ENCODE measurements around the gene MAP4K2.
"Not testable (repeated sequence)": the region's sequence is repeated elsewhere in the genome, so short reads cannot be mapped to it uniquely, and the experiment has no call there.

Gene MAP4K2

GRCh38 chr11:64803158-64803845 lies at the start of gene MAP4K2:
MAP4K2 (minus strand) TSS chr11:64803214; CDS start chr11:64803149, 65 bp downstream.
- DNase-seq: peak; percentile 90

- DNase-seq: no peak
These were observed 48.9 kb upstream of the MAP4K2 start for GRCh38 chr11:64851831-64852351.

- peak; percentile 63 for DNase-seq
These were observed 48.1 kb upstream of the MAP4K2 start for GRCh38 chr11:64850979-64851567.

GRCh38 chr11:64849598-64850356 lies 46.8 kb upstream of the MAP4K2 start:
- DNase-seq: no peak

DNA sequence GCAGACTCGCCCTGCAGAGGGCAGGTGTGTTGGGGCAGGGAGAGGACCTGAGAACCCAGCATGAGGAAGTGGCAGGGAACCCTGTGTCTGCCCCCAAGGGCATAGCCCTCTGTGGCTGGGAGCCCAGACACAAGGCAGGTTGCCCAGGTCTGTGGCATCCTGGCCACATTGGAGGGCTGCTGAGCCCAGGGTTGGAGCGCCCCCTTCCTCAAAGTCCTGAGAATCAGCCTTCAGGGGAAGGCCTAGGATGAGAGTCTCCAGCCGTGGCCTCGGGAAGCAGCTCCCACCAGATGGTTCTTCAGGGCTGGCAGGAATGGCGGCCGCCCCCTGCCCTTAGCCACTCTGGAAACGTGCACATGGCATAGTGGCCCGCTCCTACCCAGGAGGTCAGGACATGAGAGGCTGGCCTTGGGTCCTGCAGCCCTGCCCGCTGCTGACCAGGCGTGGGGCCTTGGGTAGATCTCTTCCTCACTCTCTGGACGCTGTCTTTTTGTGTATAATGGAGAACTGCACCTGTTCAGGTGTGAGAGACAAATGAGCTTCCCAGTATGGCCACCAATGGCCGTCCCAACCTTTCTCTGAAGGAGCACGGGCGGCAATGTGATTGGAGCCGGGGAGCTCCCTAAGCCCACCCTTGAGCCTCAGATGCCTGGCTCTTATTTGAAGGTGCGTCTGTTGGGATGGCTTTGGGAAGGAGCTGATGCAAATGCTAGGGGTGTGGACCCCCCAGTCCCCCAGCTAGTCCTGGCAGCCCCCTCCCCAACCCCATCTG lies 46.0 kb upstream of the MAP4K2 start:
- DNase-seq: no peak

- no peak for DNase-seq
These were observed 45.3 kb upstream of the MAP4K2 start for GRCh38 chr11:64848214-64848825.

- DNase-seq: peak; percentile 96
These were observed 44.1 kb upstream of the MAP4K2 start for GRCh38 chr11:64846998-64847666.

DNA sequence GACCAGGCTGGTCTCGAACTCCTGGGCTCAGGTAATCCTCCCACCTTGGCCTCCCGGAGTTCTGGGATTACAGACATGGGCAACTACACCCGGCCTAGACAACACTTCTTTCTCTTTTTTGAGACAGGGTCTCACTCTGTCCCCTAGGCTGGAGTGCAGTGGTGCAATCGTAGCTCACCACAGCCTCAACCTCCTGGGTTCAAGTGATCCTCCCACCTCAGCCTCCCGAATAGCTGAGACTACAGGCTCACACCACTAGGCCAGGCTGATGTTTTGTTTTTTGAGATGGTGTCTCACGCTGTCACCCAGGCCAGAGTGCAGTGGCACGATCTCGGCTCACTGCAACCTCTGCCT lies 42.7 kb upstream of the MAP4K2 start:
- not testable (repeated sequence) for DNase-seq

- DNase-seq: no peak
These were observed 42.2 kb upstream of the MAP4K2 start for GRCh38 chr11:64845129-64845775.

DNA sequence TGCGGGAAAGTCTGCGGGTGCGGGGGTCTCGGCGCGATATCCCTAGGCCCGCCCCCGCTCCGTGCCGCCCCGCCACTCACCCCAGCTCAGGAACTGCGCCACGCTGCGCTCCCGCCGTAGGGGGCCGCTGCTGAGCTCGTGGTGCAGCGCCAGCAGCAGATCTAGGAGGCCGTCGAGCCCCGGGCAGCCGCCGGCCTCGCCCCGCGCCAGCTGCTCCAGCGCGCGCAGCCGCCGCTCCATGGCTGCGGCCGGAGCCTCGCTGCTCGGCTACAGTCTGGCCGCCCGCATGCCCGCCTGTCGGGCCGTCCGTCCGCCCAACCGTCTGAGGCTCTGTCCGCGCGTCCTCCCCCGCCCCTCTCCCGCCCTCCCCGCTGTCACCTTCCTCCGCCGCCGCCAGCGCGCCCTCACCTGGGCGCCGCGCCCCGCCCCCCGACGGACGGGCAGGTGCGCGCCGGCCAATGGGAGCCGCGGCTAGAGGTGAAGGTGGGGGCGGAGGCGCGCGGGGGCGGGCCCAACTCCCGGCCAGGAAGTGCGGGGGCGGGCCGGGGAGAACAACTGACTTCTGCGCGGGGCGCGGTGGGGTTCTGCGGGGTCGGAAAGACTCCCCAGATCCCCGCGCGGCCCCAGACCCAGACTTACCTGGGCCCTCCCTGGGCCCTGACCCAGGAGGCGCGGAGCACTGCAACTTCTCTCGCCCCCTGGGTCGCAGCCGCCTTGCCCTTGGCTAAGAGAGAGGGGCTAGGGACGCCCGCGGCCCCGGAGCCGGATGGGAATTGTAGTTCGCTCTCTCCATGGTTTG lies 41.5 kb upstream of the MAP4K2 start, which contains the start of gene CDC42BPG:
CDC42BPG (minus strand) TSS at position 324 of the 799 bp plus-strand sequence; CDS start at position 240, 84 bp downstream.
- peak; percentile 65 for DNase-seq

DNA sequence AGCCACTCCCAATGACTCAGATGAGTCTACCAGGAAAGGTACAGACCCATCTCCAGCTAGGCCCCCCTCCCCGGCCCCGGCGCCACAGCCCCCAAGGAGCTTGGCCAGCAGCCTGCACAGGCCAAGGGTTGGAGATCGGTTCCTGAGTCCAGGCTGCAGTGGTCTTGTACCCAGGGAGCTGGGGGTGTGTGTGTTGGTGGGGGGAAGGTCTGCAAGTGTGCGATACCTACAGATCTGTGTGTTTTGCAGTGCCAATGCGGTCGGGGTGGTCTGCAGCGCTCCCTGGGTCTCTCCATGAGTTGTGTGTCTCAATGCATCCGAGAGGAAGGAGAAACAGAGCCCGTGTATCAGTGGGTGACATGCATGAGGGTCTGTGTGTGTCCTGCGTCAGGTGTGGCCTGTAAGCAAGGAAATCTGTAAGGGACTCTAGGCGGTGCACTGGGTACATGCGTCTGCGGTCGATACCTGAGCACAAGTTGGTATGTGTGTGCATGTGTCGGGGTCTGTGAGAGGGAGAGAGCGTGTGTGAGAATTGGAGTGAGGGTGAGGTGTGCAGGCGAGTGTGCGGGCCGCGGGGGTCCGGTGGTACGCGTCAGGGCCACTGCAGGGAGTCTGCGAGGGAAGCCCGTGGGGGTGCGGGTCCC lies 40.8 kb upstream of the MAP4K2 start:
- DNase-seq: no peak

DNA sequence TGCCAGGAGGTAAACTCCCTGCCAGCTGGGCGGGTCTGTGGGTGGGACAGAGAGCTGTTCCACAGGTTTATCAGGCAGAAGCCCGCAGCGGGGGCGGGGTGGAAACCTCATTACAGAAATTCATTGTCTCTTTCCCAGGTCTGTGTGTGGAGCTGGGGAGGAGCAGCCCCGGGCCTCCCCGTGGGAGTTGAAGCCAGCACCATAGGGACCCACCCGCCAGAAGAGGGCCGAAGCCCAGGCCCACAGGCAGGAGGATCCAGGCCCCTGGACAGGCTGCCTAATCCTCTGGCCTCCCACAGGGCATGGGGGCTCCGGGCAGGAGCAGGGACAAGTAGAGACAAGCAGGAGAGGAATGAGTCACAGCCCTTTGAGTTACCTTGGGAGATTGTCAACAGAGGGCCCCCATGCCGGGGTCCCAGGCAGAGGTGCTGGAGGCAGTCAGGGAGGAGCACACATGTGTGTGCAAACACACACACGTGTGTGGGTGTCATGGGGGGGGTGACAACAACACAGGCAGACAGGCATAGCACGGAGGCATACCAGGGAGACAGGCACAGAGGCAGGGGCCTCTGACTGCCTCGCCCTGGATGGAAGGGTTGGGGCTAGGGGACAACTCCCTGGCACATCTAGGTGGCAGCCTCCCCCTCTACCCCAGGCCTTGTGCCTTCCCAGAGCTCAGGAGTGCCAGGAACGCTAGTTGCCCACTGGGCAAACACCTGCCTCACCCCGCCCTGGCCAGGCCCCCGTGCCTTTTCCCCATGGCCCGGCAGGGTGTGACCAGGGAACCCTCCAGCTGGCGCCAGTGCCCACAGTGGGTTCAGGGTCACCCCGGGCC lies 40.1 kb upstream of the MAP4K2 start:
- DNase-seq: no peak

GRCh38 chr11:64842366-64842759 lies 39.3 kb upstream of the MAP4K2 start:
- no peak for DNase-seq

DNA sequence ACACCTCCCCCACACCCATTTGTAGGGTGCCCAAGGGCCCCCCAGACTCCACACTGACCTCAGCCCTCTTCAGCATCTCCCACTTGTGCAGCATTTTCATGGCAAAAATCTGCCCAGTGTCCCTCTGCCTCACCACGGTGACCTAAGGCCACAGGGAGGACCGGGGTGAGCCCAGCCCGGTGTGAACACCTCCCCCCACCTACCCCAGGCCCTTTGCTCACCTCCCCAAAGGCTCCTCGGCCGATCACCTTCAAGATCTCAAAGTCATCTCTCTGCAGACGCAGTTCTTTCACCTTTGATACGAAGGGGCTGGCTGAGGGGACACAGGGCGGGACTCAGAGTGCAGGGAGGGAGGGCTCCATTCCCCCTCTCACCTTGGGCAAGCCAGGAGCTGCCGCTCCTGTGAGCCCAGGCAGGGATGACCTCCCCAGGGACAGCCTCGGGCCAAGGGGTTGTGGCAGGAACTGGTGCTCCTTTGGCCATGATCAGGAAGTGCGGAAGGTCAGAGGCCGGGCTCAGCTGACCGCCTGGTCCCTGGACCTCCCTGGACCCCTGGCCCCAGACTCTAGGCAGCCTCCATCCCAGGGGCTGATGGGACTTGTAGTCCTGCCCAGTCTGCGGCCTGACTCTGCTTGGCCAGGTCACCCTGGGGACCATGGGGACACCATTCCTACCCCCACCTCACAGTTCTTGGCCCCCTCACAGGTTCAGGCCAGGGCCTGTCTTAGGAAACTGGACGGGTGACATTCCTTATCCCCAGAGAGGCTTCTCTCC lies 38.8 kb upstream of the MAP4K2 start:
- DNase-seq: no peak

DNA sequence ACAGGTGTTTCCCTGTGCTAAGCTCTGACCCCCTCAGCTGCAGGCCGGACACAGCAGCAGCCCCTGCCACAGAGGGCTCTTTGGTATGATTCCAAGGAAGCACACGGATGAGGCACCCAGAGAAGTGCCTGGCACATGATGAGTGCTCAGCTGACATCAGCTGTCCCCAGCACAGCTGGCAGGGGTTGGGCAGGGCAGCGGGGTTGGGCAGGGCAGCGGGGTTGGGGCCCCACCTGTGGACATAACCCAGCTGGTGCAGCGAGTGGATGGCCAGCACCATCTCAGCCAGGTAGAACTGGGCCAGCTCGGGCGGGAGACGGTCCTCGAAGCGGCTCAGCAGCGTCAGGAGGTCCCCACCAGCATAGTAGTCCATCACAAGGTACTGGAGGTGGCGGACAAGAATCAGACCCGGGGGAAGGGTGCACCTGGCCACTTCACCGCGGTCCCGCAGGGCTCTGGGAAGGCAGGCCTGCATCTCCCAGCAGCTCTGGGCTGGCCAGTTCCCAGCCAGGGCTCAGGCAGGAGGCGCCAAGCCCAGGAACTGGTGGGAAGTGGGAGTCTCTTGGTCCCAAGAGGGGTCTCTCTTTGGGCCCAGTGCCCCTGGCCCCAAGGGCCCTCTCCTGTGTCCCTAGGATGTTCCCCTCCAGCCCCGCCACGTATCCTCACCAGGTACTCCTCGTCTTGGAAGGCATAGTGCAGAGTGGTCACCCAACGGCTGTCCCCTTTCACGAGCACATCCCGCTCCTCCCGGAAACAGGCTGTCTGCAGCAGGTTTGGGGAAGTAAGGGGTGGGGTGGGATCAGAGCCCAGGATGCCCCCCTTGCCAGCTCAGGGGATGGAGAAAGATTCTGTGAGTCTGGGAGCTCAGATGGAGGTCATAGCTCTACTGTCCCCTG lies 37.1 kb upstream of the MAP4K2 start:
- DNase-seq: no peak

DNA sequence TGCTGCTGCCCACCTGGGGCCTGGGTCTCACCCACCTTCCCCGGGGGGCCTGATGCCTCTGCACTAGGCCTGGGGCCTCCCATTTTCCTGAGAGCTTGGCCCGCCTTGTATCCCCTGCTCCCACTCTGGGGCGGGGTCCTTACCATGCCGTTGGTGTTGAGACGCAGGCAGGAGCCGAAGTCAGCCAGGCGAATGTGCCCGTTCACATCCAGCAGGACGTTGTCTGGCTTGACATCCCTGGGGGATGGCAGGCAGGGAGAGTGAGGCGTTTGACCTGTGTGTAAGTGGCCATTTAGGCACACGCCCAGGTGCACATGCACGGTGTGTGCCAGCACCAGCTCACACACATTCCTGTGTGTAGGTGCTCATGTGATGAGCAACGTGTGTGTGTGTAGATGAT lies 36.3 kb upstream of the MAP4K2 start:
- no peak for DNase-seq
